Thymus (tissue), 11 donors: Measurements from ENCODE around the gene GNG7. TPM values are rescaled to one million over a fixed set of nuclear protein-coding genes. Genes with fewer than 3 reads are reported as not detected.
A peak's percentile ranks its signal among the peaks of the same experiment; 100 is the strongest.

Experiments
- DNase-seq, 9 donors: peaks; one replicate each; pipeline ENCODE4 v3.0.0-alpha.2; 2013; ENCODE audit warnings: low spot score in 9 of 9, low read depth in 6 of 9, missing footprints in 1 of 9
- H3K27ac ChIP-seq, 2 donors: one replicate each; pipeline ENCODE4 v1.5.1; 2013; ENCODE audit warnings: control low read depth in 1 of 2, low read depth in 1 of 2, low read length in 1 of 2, mild to moderate bottlenecking in 1 of 2, moderate library complexity in 1 of 2
- H3K27me3 ChIP-seq, 2 donors: one replicate each; pipeline ENCODE4 v1.5.1; 2013; ENCODE audit warnings: low read length in 1 of 2; ENCODE audit not compliant: control insufficient read depth in 2 of 2, insufficient read depth in 1 of 2
- H3K36me3 ChIP-seq, 2 donors: one replicate each; pipeline ENCODE4 v1.5.1; 2013; ENCODE audit warnings: low read length in 1 of 2, mild to moderate bottlenecking in 1 of 2, moderate library complexity in 1 of 2; ENCODE audit not compliant: control insufficient read depth in 2 of 2, insufficient read depth in 2 of 2
- H3K4me1 ChIP-seq, 2 donors: one replicate each; pipeline ENCODE4 v1.5.1; 2013; ENCODE audit warnings: low read length in 2 of 2; ENCODE audit not compliant: control insufficient read depth in 2 of 2, insufficient read depth in 2 of 2
- H3K4me3 ChIP-seq, 2 donors: one replicate each; pipeline ENCODE4 v1.5.1; 2013; ENCODE audit warnings: low read length in 2 of 2, control low read depth in 1 of 2, mild to moderate bottlenecking in 1 of 2
- H3K9me3 ChIP-seq, 2 donors: one replicate each; pipeline ENCODE4 v1.5.1; 2013; ENCODE audit warnings: low read length in 1 of 2, mild to moderate bottlenecking in 1 of 2; ENCODE audit not compliant: control insufficient read depth in 2 of 2, insufficient read depth in 1 of 2
- WGBS: extraction: QIAGEN DNeasy Blood & Tissue Kit; methylation state at CpG from one replicate; pipeline ENCODE4 v1.1.7; 2013; 5-methylcytosine and 5-hydroxymethylcytosine counted together
- polyA plus RNA-seq: library from polyadenylated mRNA; stranded (reverse); fragments of 200-250 nt; gene quantifications from one replicate; pipeline ENCODE4 v1.2.3, GENCODE V29; 2013
- total RNA-seq: library from RNA; stranded (reverse); fragments of 120-200 nt; gene quantifications from one replicate; pipeline ENCODE4 v1.2.4, GENCODE V29; 2013
- donor health status: healthy.

Gene GNG7
- total and polyA plus RNA-seq, 2 donors: 0.71 to 4.2 TPM

- Histone ChIP-seq H3K4me1 (peaks cover 11 to 28% of the 10 kb centered on the region in 2 donors), H3K27ac (no peak overlapping the region), H3K36me3 (no peaks in the 10 kb centered on the region), H3K27me3 (peaks cover 68 to 90% of the 10 kb centered on the region in 2 donors), H3K9me3 (peaks cover 1 to 16% of the 10 kb centered on the region in 2 donors), H3K4me3 (no peak overlapping the region)
- no peak for DNase-seq
- WGBS: 40% methylated on average over 23 of the region's 23 CpGs
These were observed 211.2 kb downstream of the GNG7 start for GRCh38 chr19:2491130-2491801.

GRCh38 chr19:2490659-2491058, 211.8 kb downstream of the GNG7 start:
- no peaks in the 10 kb centered on the region for H3K36me3 ChIP-seq
- no peak for DNase-seq
- 64% methylated on average over 7 of the region's 7 CpGs for WGBS
- H3K4me3 ChIP-seq: no peak overlapping the region
- H3K27ac ChIP-seq: no peak overlapping the region
- H3K9me3 ChIP-seq: peaks cover 1 to 20% of the 10 kb centered on the region in 2 donors
- peaks cover 11 to 26% of the 10 kb centered on the region in 2 donors for H3K4me1 ChIP-seq
- H3K27me3 ChIP-seq: peaks cover 66 to 89% of the 10 kb centered on the region in 2 donors

GRCh38 chr19:2488942-2489731, 213.4 kb downstream of the GNG7 start:
- Histone ChIP-seq H3K4me1 (peaks cover 3 to 16% of the 10 kb centered on the region in 2 donors), H3K27ac (no peak overlapping the region), H3K27me3 (peaks cover 53 to 76% of the 10 kb centered on the region in 2 donors), H3K36me3 (no peaks in the 10 kb centered on the region), H3K4me3 (peak overlapping the region in 1 of 2 donors; percentile 15), H3K9me3 (peaks cover 0 to 19% of the 10 kb centered on the region in 2 donors)
- DNase-seq: no peak
- WGBS: 5% methylated on average over 78 of the region's 78 CpGs

GRCh38 chr19:2488405-2488941, 214.0 kb downstream of the GNG7 start:
- H3K4me1 ChIP-seq: peaks cover 3 to 16% of the 10 kb centered on the region in 2 donors
- peaks cover 0 to 24% of the 10 kb centered on the region in 2 donors for H3K9me3 ChIP-seq
- no peak overlapping the region for H3K27ac ChIP-seq
- WGBS: 16% methylated on average over 32 of the region's 32 CpGs
- no peaks in the 10 kb centered on the region for H3K36me3 ChIP-seq
- no peak for DNase-seq
- no peak overlapping the region for H3K4me3 ChIP-seq
- H3K27me3 ChIP-seq: peaks cover 47 to 73% of the 10 kb centered on the region in 2 donors

GRCh38 chr19:2487842-2488241, 214.7 kb downstream of the GNG7 start:
- Histone ChIP-seq H3K9me3 (peaks cover 1 to 31% of the 10 kb centered on the region in 2 donors), H3K27me3 (peaks cover 40 to 67% of the 10 kb centered on the region in 2 donors), H3K36me3 (no peaks in the 10 kb centered on the region), H3K4me3 (no peak overlapping the region), H3K27ac (no peak overlapping the region), H3K4me1 (peaks cover 3 to 13% of the 10 kb centered on the region in 2 donors)
- DNase-seq: no peak
- WGBS: 36% methylated on average over 15 of the region's 15 CpGs

GRCh38 chr19:2487090-2487489, 215.4 kb downstream of the GNG7 start:
- 95% methylated on average over 12 of the region's 12 CpGs for WGBS
- H3K27me3 ChIP-seq: peaks cover 39 to 60% of the 10 kb centered on the region in 2 donors

GRCh38 chr19:2485428-2485827, 217.1 kb downstream of the GNG7 start:
- 95% methylated on average over 8 of the region's 8 CpGs for WGBS
- Histone ChIP-seq H3K4me3 (no peak overlapping the region), H3K27me3 (peaks cover 28 to 51% of the 10 kb centered on the region in 2 donors), H3K4me1 (peaks cover 0 to 10% of the 10 kb centered on the region in 2 donors), H3K27ac (no peak overlapping the region), H3K36me3 (no peaks in the 10 kb centered on the region), H3K9me3 (peaks cover 3 to 44% of the 10 kb centered on the region in 2 donors)
- DNase-seq: no peak

More at GRCh38 chr19:2487090-2487489, 215.4 kb downstream of the GNG7 start:
- no peak overlapping the region for H3K4me3 ChIP-seq
- no peak for DNase-seq
- H3K4me1 ChIP-seq: peaks cover 3 to 10% of the 10 kb centered on the region in 2 donors
- H3K27ac ChIP-seq: no peak overlapping the region
- no peaks in the 10 kb centered on the region for H3K36me3 ChIP-seq
- peaks cover 3 to 37% of the 10 kb centered on the region in 2 donors for H3K9me3 ChIP-seq

GRCh38 chr19:2484178-2484937, 218.1 kb downstream of the GNG7 start:
- Histone ChIP-seq H3K36me3 (no peaks in the 10 kb centered on the region), H3K27me3 (peaks cover 25 to 51% of the 10 kb centered on the region in 2 donors), H3K4me3 (no peak overlapping the region), H3K9me3 (peaks cover 3 to 48% of the 10 kb centered on the region in 2 donors), H3K4me1 (peaks cover 2 to 16% of the 10 kb centered on the region in 2 donors), H3K27ac (no peak overlapping the region)
- no peak for DNase-seq
- WGBS: 97% methylated on average over 13 of the region's 13 CpGs
